ENCODE measurements around the gene SIRT4.

Gene SIRT4, protein sequence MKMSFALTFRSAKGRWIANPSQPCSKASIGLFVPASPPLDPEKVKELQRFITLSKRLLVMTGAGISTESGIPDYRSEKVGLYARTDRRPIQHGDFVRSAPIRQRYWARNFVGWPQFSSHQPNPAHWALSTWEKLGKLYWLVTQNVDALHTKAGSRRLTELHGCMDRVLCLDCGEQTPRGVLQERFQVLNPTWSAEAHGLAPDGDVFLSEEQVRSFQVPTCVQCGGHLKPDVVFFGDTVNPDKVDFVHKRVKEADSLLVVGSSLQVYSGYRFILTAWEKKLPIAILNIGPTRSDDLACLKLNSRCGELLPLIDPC

GRCh38 chr12:120301962-120302815 is at the start of gene SIRT4:
Gene SIRT4 (plus strand): TSS chr12:120302321. CDS start chr12:120303562, 1,241 bp downstream.
- peak; percentile 82 for DNase-seq

DNA sequence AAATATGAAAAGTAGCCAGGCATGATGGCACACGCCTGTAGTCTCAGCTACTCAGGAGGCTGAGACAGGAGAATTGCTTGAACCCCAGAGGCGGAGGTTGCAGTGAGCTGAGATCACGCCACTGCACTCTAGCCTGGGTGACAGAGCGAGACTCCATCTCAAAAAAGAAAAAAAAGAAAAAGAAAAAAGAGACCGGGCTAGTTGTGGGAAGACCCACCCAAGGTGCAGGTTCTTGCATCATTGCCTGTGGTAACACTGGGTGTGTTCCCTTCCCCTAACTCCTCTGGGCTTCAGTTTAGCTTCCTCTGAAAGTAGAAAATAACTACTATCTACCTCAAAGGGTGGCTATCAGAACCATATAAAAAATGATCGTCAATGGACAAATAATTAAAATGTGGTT is 48.8 kb upstream of the SIRT4 start:
- DNase-seq: peak; percentile 43

- no peak for DNase-seq
Measured at GRCh38 chr12:120254809-120255208, 47.3 kb upstream of the SIRT4 start.

DNA sequence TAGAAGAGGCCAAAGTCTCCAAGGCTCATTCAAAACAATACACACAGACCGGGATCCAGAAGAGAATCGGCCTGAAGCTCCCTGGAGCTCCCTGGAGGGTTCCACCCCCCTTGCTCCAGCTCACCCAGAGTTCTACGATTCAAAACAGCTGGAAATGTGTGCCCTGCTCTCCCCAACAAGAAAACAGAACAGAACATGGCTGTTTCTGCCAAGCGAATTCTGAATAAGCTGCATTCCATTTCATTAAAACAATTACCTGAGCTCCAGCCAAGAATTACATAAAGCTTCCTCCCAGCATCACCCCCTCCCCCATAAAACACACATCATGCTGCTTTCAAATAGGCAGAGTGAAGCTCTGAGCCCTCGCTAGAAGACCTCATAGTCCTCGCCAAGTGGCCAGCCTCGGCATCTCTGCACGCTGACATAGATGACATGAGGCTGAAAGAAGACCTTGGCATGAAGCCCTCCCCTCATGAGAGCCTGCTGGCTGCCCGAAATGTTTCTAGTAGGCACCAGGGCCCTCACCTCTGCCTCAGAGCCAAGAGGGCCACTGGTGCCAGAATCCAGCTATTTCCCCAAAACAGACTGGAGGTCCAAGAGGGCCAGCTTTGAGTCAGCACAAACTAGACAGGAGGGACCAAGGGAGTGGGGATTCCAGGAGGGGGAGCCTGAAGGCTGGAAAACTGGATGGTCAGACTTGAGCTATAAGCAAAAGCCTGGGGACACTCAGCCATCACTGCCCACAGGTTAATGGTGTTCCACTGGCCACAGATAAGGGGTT is 44.9 kb upstream of the SIRT4 start:
- no peak for DNase-seq

DNA sequence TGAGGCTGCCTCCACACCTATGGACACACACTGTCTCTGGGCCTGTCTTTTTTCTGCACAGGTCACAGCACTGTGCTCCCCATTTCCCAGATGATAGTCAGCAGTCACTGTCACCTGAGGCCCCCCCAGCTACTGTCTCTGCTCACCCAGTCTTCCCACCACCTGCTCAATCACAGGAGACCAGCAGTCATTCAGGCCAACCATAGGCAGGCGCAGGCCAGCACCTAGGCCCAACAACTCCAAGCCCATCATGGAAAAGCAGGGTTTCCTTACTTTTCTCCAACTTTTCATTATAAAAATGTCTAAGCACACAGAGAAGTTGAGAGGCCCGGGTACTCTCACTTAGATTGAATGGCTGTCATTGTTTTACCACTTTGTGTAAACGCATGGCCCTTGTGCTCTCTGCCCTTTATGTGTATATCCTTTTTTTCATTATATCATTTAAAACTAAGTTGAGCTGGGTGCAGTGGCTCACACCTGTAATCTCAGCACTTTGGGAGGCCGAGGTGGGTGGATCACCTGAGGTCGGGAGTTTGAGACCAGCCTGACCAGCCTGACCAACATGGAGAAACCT is 43.7 kb upstream of the SIRT4 start:
- DNase-seq: no peak

- DNase-seq: no peak
Measured at GRCh38 chr12:120259418-120260202, 42.5 kb upstream of the SIRT4 start.

GRCh38 chr12:120260607-120261006 is 41.5 kb upstream of the SIRT4 start:
- no peak for DNase-seq

DNA sequence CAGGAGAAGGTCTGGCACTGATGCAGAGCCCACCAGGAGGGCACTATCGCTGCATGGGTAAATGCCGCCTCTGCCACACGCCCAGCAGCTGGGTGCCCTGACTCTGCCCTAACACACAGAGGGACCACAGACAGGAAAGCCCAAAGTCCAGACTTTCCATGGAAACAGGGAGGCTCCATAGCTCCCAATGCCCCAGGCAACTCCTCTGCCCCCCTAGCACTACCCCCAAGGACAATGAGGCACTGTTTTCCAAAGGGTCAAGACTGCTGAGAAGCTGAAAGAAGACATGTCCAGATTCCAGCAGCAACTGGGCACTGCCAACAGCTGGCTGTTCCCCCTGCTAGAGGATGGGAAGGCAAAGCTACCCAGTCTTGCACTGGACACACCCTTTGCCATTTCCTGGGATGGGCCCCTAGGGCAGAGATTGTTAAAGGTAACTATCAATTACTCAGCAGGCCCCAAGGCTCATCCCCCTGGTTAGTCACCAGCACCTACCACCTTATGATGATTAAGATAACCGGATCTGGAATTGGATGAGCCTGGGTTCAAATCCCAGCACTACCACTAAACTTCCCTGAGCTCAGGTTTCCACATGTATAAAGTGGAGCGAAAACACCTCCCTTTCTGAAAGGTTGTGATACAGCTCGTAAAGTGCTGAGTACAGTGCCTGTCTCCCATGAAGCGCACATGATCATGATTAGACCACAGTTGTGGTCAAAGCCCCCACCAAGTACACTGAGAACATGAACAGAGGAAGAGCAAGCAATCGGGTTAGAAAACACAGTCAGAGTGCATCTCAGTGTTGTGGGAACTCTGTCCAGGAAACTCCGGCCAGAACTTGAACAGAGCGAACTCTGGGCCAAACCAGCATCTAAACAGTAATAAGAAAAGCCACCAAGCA is 39.9 kb upstream of the SIRT4 start:
- DNase-seq: no peak

- DNase-seq: no peak
Measured at GRCh38 chr12:120262852-120263747, 39.0 kb upstream of the SIRT4 start.

DNA sequence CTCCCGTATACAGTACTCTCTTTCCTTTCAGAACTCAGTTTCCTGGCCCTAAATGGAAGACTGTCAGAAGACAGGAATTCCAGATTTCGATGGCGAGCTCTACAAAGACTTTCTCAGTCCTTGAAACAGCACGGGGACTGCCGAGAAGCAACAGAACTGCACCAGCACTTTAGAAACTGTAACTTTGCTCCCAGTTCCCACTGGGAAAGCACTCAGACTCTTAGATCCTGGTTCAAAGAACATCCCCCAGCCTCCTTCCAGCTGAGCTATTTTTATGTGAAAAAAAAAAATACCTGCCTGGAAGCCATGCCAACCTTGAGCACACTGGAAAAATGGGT is 38.4 kb upstream of the SIRT4 start:
- no peak for DNase-seq

DNA sequence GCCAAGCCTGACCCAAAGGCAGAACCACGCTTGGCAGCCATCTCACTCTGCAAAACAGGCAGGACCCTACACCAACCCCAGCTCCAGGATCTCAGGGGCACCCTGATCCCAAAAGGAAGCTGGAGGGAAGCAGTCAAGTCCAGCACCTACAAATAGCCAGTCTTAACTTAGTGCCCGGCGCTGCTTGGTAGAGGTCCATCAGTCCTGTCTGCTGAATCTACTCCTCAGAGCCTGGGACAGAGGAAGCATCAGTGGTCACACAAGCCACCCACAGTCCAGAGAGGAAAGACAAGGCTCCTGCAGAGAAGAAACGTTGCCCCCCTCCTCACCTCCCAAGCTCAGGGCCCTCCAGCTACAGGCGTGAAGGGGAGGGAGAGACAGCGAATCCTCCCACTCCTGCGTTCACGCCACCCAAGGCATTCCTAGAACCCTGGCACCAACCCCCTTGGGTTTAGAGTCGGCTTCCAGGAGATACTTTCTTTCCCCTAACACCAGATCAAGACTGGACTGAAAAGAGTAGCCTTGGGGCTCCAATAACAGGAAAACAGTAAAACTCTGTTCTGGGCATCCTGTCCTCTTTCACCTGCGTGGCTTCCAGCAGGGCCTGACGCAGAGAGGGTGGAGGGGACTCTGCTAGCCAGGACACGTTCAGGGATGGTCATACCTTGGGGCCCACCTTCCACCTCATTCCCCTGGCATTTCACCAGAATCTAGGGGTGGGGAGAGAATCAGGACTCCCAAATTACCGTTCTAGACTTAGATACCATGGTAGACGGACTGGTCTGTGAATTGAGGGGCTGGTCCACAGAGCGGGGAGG is 37.8 kb upstream of the SIRT4 start:
- DNase-seq: no peak

GRCh38 chr12:120264904-120265472 is 37.1 kb upstream of the SIRT4 start:
- DNase-seq: no peak

GRCh38 chr12:120265473-120266179 is 36.5 kb upstream of the SIRT4 start, which contains the start of gene PXN:
Gene PXN (minus strand): TSS chr12:120265730. CDS start chr12:120265629, 101 bp downstream.
- no peak for DNase-seq

GRCh38 chr12:120266180-120266870 is 35.8 kb upstream of the SIRT4 start:
- no peak for DNase-seq

DNA sequence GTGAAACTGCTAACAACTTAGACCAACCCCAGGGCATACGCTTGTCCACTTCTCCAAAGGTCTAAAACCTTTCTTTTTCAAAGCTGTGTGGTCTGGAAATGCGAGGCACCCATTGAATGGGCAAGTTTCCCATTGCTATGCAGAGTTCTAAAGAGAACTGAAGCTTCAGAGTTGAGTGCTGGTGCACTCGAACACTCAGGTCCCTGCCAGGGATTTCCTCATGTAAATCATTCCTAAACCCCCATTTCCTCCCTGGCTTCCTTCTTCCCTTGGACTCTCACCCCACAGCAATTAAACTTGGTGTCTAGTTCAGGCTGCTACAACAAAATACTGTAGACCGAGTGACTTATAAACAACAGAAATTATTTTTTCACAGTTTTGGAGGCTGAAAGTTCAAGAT is 34.4 kb upstream of the SIRT4 start:
- no peak for DNase-seq

DNA sequence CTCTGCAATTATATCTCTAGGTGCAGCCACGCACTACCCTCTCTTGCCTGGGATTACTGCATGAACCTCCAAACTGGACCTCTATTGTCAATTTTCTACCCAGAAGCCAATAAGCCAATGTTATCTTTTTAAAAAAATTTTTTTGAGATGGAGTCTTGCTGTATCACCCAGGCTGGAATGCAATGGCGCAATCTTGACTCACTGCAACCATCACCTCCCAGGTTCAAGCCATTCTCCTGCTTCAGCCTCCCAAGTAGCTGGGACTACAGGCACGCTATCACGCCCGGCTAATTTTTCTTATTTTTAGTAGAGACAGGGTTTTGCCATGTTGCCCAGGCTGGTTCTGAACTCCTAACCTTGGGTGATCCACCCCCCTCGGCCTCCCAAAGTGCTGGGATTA is 25.4 kb upstream of the SIRT4 start:
- DNase-seq: no peak
